ENCODE results near the gene TYK2.

DNA sequence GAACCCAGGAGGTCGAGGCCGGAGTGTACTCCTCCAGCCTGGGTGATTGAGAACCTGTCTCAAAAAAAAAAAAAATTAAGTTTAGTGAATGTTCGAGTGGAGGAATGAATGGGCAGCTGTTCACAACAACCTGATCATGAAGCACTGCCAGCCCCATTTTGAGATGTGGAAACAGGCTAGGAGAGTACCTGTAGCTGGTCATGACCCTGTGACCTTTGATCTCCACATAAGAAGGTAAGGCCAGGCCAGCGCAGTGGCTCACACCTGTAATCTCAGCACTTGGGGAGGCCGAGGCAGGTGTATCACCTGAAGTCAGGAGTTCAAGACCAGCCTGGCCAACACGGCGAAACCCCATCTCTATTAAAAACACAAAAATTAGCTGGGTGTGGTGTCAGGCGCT is 54.6 kb downstream of the TYK2 start:
- TF ChIP-seq, protein P1, sequence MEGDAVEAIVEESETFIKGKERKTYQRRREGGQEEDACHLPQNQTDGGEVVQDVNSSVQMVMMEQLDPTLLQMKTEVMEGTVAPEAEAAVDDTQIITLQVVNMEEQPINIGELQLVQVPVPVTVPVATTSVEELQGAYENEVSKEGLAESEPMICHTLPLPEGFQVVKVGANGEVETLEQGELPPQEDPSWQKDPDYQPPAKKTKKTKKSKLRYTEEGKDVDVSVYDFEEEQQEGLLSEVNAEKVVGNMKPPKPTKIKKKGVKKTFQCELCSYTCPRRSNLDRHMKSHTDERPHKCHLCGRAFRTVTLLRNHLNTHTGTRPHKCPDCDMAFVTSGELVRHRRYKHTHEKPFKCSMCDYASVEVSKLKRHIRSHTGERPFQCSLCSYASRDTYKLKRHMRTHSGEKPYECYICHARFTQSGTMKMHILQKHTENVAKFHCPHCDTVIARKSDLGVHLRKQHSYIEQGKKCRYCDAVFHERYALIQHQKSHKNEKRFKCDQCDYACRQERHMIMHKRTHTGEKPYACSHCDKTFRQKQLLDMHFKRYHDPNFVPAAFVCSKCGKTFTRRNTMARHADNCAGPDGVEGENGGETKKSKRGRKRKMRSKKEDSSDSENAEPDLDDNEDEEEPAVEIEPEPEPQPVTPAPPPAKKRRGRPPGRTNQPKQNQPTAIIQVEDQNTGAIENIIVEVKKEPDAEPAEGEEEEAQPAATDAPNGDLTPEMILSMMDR (conservative IDR thresholded peaks at IDR 0.05; ENCODE audit: low read depth, low read length), result no peak
- no peak for TF ChIP-seq EZH2 (IDR thresholded peaks at IDR 0.05; ENCODE audit: borderline replicate concordance, low read depth, low read length, poor library complexity, severe bottlenecking)
